Stimulated activated CD4-positive, alpha-beta T cell treated with anti-CD3 and anti-CD28 coated beads, TNF-alpha, amount 100 ng/mL, for 4 hours (primary cell): ENCODE measurements around the gene REV3L.
A peak's percentile ranks its signal among the peaks of the same experiment; 100 is the strongest.
"Not testable (repeated sequence)": the region's sequence is repeated elsewhere in the genome, so short reads cannot be mapped to it uniquely, and the experiment has no call there.

Source experiments
- DNase-seq, 3 experiments: peaks; one replicate each; pipeline ENCODE4 v3.0.0-alpha.2; 2020; ENCODE audit warnings: low read depth in 3 of 3

REV3L gene

GRCh38 chr6:111260570-111261298 lies 222.3 kb downstream of the REV3L start:
- no peak for DNase-seq

GRCh38 chr6:111259089-111259831 lies 223.8 kb downstream of the REV3L start:
- peak; percentile 95 to 99 (median 96) for DNase-seq

- no peak for DNase-seq
These were observed 224.4 kb downstream of the REV3L start for GRCh38 chr6:111258615-111259088.

GRCh38 chr6:111258010-111258409 lies 225.0 kb downstream of the REV3L start:
- DNase-seq: no peak

- DNase-seq: no peak
These were observed 226.4 kb downstream of the REV3L start for GRCh38 chr6:111256646-111257045.

- not testable (repeated sequence) for DNase-seq
These were observed 227.2 kb downstream of the REV3L start for GRCh38 chr6:111255838-111256237.

- no peak for DNase-seq
These were observed 228.2 kb downstream of the REV3L start for GRCh38 chr6:111254779-111255166.

GRCh38 chr6:111254004-111254778 lies 228.8 kb downstream of the REV3L start:
- no peak for DNase-seq

- DNase-seq: no peak
These were observed 230.3 kb downstream of the REV3L start for GRCh38 chr6:111252726-111253125.

GRCh38 chr6:111250791-111251354 lies 232.1 kb downstream of the REV3L start:
- DNase-seq: no peak
